GM13976 (cell line): Measurements from ENCODE around the gene CCNDBP1.
"Not testable (repeated sequence)": the region's sequence is repeated elsewhere in the genome, so short reads cannot be mapped to it uniquely, and the experiment has no call there.

Source experiments
- DNase-seq: peaks from one replicate; pipeline ENCODE4 v3.0.0; 2012; ENCODE audit warnings: low spot score
- CTCF ChIP-seq: IDR thresholded peaks from 2 replicates; pipeline ENCODE4 v1.5.1; 2012; ENCODE audit warnings: borderline replicate concordance, mild to moderate bottlenecking; ENCODE audit not compliant: insufficient read depth; ENCODE audit errors: extremely low read depth, missing control alignments, control extremely low read depth
- in situ Hi-C: fragments of 300-500 bp; cut with MboI; formaldehyde crosslinking; loops from one replicate; pipeline ENCODE4 v1.12.0; 2022; ENCODE audit warnings: low sequenced_read_pairs, mixed read lengths, inconsistent platforms; ENCODE audit not compliant: unreplicated experiment

CCNDBP1 gene

GRCh38 chr15:43218908-43219706 is 33.9 kb downstream of the CCNDBP1 start:
- TF ChIP-seq CTCF, result no peak
- no peak for DNase-seq
- in situ Hi-C loops, result no loop called here

DNA sequence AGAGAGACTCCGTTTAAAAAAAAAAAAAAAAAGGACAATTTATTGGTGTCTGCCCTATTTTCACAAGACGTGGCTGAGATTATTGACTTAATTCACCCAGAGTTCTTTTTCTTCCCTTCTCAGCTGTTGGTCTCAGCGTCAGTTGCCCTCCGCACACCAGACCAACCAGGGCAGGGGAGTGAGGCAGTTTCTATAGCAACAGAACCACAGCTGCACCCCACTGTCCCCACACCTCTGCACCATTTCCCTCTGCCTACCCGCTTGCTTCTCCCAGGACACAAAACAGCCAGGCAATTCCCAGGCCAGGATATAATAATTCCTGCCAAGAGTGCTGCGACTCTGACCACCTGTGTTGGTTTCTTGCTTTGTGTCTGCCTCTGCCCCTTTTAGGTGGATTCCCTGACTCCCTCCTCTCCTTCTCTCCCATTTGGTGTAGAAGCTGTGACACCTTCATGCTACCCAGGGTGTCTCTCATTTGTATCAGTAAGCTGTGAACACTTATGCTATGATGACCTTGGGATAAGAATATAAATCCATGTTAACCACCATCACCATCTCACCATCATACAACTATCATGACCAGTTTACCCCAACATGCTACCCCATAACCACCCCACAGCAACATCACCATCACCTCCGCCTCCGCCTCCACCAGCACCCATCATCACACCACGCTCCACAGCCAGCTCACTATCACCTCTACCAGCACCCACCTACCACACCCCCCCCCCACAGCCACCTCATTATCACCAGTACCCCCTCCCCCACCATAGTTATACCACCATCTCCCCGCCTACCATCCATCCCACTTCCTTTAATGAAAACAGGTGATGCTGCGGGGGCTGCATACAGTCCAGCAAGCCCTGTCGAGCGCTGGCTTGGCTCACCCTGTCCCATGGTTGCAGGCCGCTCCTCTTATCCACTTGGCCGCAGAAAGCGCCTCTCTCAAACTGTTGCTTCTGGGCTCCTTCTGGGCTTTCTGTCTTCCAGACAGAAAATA is 35.0 kb downstream of the CCNDBP1 start:
- no peak for DNase-seq
- no peak for TF ChIP-seq CTCF
- in situ Hi-C loops, result no loop called here

DNA sequence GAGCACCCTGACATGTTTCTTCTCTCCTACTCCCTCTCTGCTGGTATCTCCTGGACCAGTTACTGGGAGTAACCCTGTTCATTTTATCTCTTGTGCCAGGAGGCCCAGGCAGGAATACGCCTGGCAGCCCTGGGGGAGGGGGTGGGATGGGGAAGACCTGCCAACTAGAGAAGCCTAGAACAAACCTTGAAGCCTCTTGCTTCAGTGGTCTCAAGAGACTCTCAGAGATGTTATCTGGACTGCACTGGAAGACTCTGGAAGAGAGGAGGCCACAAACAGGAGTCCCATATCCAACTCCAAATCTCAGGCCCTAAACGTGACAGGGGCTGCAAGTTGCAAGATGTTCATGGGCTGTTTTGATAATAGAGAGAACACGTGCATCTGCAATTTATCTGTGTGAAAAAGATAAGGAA is 35.8 kb downstream of the CCNDBP1 start, which contains the start of gene EPB42:
Gene EPB42, minus strand, starts transcription at position 28 of the 413 bp plus-strand sequence. CDS start 193 bp downstream, outside the sequence.
- in situ Hi-C loops, result no loop called here
- TF ChIP-seq CTCF, result no peak
- no peak for DNase-seq

DNA sequence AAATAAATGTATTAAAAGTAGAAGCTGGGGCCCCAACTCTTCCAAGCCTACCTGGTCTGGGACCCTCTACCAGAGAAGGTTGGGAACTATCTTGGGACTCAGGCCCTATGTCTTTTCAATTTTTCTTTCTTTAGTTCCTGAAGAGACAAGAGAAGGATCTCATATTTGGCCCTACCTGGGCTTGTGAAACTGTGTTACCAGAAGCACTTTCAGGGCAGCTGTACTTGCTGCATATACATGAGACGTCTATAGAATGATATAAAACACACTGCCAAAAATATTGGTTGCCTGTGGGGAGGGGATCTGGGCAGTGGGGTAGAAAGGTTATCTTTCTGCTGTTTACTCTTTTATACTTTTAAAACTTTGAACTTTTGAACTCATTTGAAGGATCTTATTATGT is 36.2 kb downstream of the CCNDBP1 start:
- no peak for DNase-seq
- TF ChIP-seq CTCF, result no peak
- in situ Hi-C loops, result no loop called here

DNA sequence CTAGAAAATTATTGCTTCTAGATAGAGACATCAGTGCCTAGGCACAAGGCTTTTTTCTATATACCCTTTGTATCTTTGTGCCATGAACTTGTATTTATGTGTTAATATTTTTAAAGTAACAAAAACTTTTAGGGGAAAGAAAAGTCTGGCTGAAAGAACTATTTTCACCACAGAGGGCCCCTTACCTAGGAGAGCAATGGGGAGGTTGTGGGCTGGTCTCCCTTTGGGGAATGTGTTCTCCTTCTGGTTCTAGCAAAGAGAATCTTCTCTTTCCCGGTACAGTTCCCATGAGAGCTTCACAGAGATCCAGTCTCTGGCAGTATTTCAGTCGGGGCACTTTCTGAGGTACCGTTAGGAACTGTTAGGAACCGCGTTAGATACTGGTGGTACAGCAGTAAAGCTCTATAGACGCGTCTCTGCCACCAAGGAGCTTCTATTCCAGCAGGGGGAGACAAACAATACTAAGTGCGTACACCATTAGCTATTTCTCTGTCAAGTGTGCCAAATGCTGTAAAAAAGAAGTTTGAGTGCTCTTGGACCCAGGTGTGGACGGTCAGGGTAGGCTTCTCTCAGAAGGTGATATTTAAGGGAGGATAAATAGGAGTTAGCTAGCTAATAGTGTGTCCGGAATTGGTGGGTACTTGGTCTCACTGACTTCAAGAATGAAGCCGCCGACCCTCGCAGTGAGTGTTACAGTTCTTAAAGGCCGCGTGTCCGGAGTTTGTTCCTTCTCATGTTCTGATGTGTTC is 40.2 kb downstream of the CCNDBP1 start:
- TF ChIP-seq CTCF, result peak; percentile 73
- in situ Hi-C loops, result loop anchor here (5.0 kb wide), 1 partner anchor 52 kb away; no protein-coding TSS in a partner anchor
- DNase-seq, result peak; percentile 84

- in situ Hi-C loops, result loop anchor here (5.0 kb wide), 1 partner anchor 51 kb away; no protein-coding TSS in a partner anchor
- not testable (repeated sequence) for DNase-seq
Measured at GRCh38 chr15:43225950-43226255, 40.7 kb downstream of the CCNDBP1 start.
